Memory B cell (primary cell): Measurements from ENCODE around the gene RPTOR.

Experiments
- ATAC-seq: fragments of 150-1000 bp; cut with Tn5 transposase; 2 replicates; pipeline ENCODE4 v1.10.0; 2021; ENCODE audit warnings: low read depth, mild to moderate bottlenecking, moderate library complexity
- DNase-seq, 2 donors: peaks; one replicate each; pipeline ENCODE4 v3.0.0; 2022; ENCODE audit warnings: low spot score in 2 of 2
- H3K27ac Mint-ChIP-seq: one replicate; pipeline ENCODE4 v1.8.0; 2022; ENCODE audit warnings: mild to moderate bottlenecking, moderate library complexity, mixed read lengths
- H3K27me3 Mint-ChIP-seq: one replicate; pipeline ENCODE4 v1.8.0; 2022; ENCODE audit warnings: mixed read lengths
- H3K36me3 Mint-ChIP-seq: one replicate; pipeline ENCODE4 v1.8.0; 2022; ENCODE audit warnings: mild to moderate bottlenecking, mixed read lengths
- H3K4me1 Mint-ChIP-seq: one replicate; pipeline ENCODE4 v1.8.0; 2022; ENCODE audit warnings: mixed read lengths
- H3K4me3 Mint-ChIP-seq: one replicate; pipeline ENCODE4 v1.8.0; 2022; ENCODE audit warnings: mild to moderate bottlenecking, moderate library complexity, mixed read lengths
- H3K9me3 Mint-ChIP-seq: one replicate; pipeline ENCODE4 v1.8.0; 2022; ENCODE audit warnings: mixed read lengths

The RPTOR gene

DNA sequence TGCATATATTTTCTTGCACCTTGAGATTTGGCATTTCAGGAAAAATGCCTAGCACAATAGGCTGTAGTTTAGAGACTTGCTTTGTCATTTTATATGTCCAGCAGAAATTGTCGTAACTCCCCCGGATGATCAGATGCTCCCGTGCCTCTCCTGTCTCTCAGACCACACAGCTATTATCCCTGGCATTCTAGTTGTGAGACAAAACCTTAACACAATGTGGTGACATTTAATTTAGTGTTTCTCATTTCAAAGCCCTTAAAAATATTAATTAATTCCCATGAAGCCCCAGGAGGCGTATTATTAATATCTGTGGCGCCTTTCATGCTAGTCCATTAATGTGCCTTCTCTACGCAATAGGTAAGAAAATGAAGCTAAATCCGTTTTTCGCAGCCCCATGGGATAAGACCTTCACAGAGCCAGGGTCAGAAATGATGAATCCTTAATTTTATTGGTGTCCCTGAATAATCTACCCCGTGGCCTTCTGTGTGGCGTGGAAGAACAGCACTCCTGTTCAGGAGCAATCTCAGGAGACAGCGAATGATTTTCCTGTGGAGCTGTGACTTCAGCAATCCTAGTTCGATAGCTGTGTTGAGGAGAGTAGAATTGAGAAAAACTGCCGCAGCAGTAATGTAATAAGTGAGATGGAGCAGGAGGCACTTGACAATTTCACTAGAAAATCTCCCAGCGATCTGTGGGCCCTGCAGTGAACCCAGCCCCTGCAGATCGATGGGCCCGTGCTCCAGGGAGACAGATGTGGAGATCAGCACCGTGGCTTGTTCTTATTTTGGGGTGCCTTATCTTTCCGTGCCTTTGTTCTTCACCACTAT lies 157.9 kb downstream of the RPTOR start:
- Mint-ChIP-seq H3K9me3 (peaks cover 9% of the 10 kb centered on the region), H3K27ac (peak overlapping the region; percentile 31), H3K4me3 (no peak overlapping the region), H3K36me3 (peaks cover 6% of the 10 kb centered on the region), H3K27me3 (no peaks in the 10 kb centered on the region), H3K4me1 (peaks cover 41% of the 10 kb centered on the region)
- ATAC-seq (no peak), DNase-seq (no peak)

- Mint-ChIP-seq H3K4me3 (no peak overlapping the region), H3K36me3 (peaks cover 10% of the 10 kb centered on the region), H3K9me3 (peaks cover 9% of the 10 kb centered on the region), H3K27me3 (no peaks in the 10 kb centered on the region), H3K4me1 (peaks cover 36% of the 10 kb centered on the region), H3K27ac (peak overlapping the region; percentile 31)
- ATAC-seq (peak; percentile 68), DNase-seq (no peak)
Measured at GRCh38 chr17:80703142-80703478, 158.5 kb downstream of the RPTOR start.

GRCh38 chr17:80704381-80704819 lies 159.8 kb downstream of the RPTOR start:
- Mint-ChIP-seq H3K27ac (no peak overlapping the region), H3K27me3 (no peaks in the 10 kb centered on the region), H3K4me3 (no peak overlapping the region), H3K36me3 (peaks cover 14% of the 10 kb centered on the region), H3K9me3 (peaks cover 9% of the 10 kb centered on the region), H3K4me1 (peaks cover 33% of the 10 kb centered on the region)
- no peak for DNase-seq
- no peak for ATAC-seq

GRCh38 chr17:80704894-80705293 lies 160.3 kb downstream of the RPTOR start:
- Mint-ChIP-seq H3K4me3 (no peak overlapping the region), H3K9me3 (peaks cover 7% of the 10 kb centered on the region)

GRCh38 chr17:80705988-80706387 lies 161.3 kb downstream of the RPTOR start:
- H3K36me3 Mint-ChIP-seq = peaks cover 18% of the 10 kb centered on the region
- H3K4me1 Mint-ChIP-seq = peaks cover 22% of the 10 kb centered on the region
- H3K27ac Mint-ChIP-seq = no peak overlapping the region
- ATAC-seq = no peak
- DNase-seq = no peak
- no peaks in the 10 kb centered on the region for H3K27me3 Mint-ChIP-seq
- H3K9me3 Mint-ChIP-seq = no peaks in the 10 kb centered on the region
- no peak overlapping the region for H3K4me3 Mint-ChIP-seq

More at GRCh38 chr17:80704894-80705293, 160.3 kb downstream of the RPTOR start:
- ATAC-seq (no peak), DNase-seq (no peak)
- Mint-ChIP-seq H3K27me3 (no peaks in the 10 kb centered on the region), H3K27ac (peak overlapping the region; percentile 58), H3K36me3 (peaks cover 18% of the 10 kb centered on the region), H3K4me1 (peaks cover 30% of the 10 kb centered on the region)

- ATAC-seq = no peak
- peaks cover 26% of the 10 kb centered on the region for H3K4me1 Mint-ChIP-seq
- DNase-seq = no peak
- no peak overlapping the region for H3K4me3 Mint-ChIP-seq
- H3K27me3 Mint-ChIP-seq = no peaks in the 10 kb centered on the region
- H3K9me3 Mint-ChIP-seq = no peaks in the 10 kb centered on the region
- peaks cover 21% of the 10 kb centered on the region for H3K36me3 Mint-ChIP-seq
- no peak overlapping the region for H3K27ac Mint-ChIP-seq
Measured at GRCh38 chr17:80706463-80706867, 161.8 kb downstream of the RPTOR start.

DNA sequence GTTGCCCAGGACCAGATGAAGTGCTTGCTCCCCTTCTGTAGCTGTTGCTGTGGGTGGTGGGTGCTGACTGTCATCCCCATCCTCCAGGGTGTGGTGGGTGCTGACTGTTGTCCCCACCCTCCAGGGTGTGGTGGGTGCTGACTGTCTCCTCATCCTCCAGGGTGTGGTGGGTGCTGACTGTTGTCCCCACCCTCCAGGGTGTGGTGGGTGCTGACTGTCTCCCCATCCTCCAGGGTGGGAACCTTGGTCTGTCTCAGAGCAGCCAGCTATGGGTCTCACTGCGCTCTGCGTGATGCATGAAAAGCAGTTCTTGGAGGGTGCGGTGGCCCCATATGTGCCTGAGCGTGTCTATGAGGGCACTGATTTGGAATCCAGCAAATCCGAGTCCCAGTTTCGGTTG lies 163.8 kb downstream of the RPTOR start:
- Mint-ChIP-seq H3K36me3 (peaks cover 21% of the 10 kb centered on the region), H3K4me1 (peaks cover 17% of the 10 kb centered on the region), H3K27ac (no peak overlapping the region)

GRCh38 chr17:80709090-80709695 lies 164.6 kb downstream of the RPTOR start:
- Mint-ChIP-seq H3K4me3 (no peak overlapping the region), H3K27me3 (no peaks in the 10 kb centered on the region), H3K9me3 (no peaks in the 10 kb centered on the region), H3K36me3 (peaks cover 19% of the 10 kb centered on the region), H3K27ac (no peak overlapping the region), H3K4me1 (peaks cover 16% of the 10 kb centered on the region)
- ATAC-seq (no peak), DNase-seq (no peak)

More for the DNA sequence above, 163.8 kb downstream of the RPTOR start:
- DNase-seq = no peak
- Mint-ChIP-seq H3K27me3 (no peaks in the 10 kb centered on the region), H3K9me3 (no peaks in the 10 kb centered on the region), H3K4me3 (no peak overlapping the region)
- ATAC-seq = no peak

- Mint-ChIP-seq H3K27me3 (no peaks in the 10 kb centered on the region), H3K4me1 (peaks cover 10% of the 10 kb centered on the region), H3K4me3 (no peak overlapping the region), H3K9me3 (no peaks in the 10 kb centered on the region), H3K27ac (peak overlapping the region; percentile 67), H3K36me3 (peaks cover 19% of the 10 kb centered on the region)
- DNase-seq (no peak), ATAC-seq (no peak)
Measured at GRCh38 chr17:80710714-80711302, 166.2 kb downstream of the RPTOR start.

DNA sequence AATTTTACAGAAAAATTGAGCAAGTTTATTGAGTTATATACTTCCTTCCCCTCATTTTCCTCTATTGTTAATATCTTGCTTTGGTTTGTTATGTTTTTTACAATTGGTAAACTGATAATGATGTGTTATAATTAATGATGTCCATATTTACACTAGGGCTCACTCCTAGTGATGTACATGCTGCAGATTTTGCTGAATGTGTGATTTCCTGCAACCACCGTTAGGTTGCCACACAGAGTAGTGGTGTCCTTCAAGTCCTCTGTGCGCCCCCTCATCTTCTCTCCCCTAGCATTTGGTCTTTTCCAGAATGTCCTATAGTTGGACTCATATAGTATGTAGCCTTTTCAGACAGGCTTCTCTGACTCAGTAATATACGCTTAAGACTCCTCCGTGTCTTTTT lies 167.5 kb downstream of the RPTOR start:
- no peak for ATAC-seq
- H3K4me1 Mint-ChIP-seq = peaks cover 14% of the 10 kb centered on the region

DNA sequence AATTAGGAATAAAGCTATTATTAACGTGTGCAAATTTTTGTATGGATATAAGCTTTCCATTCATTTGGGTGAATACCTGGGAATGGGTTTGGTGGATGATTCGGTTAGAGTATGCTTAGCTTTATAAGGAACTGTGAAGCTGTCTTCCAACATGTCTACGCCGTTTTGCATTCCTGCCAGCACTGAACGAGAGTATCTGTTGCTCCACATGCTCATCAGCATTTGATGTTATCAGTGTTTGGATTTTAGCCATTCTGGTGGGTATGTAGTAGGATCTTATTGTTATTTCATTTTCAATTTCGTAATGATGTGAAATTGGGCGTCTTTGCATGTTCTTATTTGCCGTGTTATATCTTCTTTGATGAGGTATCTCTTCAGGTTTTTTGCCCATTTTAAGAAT lies 168.0 kb downstream of the RPTOR start:
- H3K36me3 Mint-ChIP-seq = peaks cover 27% of the 10 kb centered on the region
- H3K4me3 Mint-ChIP-seq = no peak overlapping the region
- H3K27me3 Mint-ChIP-seq = no peaks in the 10 kb centered on the region
- peaks cover 18% of the 10 kb centered on the region for H3K4me1 Mint-ChIP-seq
- H3K27ac Mint-ChIP-seq = no peak overlapping the region
- ATAC-seq = no peak
- H3K9me3 Mint-ChIP-seq = no peaks in the 10 kb centered on the region
- DNase-seq = no peak

More for the DNA sequence above, 167.5 kb downstream of the RPTOR start:
- DNase-seq = no peak
- no peaks in the 10 kb centered on the region for H3K27me3 Mint-ChIP-seq
- H3K4me3 Mint-ChIP-seq = no peak overlapping the region
- H3K27ac Mint-ChIP-seq = no peak overlapping the region
- no peaks in the 10 kb centered on the region for H3K9me3 Mint-ChIP-seq
- peaks cover 27% of the 10 kb centered on the region for H3K36me3 Mint-ChIP-seq

DNA sequence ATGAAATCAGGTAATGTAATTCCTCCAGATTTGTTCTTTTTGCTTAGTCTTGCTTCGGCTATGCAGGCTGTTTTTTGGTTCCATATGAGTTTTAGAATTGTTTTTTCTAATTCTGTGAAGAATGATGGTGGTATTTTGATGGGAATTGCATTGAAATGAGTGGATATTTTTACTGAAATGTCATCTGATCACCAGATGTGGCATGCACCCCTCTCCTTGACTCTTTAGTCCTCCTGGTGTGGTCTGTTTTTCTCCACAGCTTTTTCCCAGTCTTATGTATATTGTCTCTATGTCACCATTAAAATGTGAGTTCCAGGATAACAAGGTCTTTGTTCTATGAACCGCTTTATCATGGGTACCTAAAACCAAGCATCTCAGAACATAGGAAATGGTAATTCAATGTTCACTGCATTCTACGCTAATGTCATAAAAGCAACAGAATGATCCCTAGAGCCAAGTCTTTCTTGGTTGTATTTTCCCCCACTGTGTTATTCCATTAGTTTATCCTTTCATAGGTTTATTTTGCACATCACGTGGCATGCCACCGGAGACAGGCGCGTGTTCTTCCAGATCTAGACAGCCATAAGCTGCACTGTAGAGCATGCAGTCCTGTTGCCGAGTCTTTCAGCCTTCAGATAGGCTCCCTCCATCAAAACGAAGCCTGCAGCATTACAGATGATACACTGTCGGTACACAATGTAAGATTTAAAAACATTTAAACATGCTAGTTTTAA lies 172.5 kb downstream of the RPTOR start:
- ATAC-seq (no peak), DNase-seq (no peak)
- Mint-ChIP-seq H3K27ac (no peak overlapping the region), H3K4me1 (peaks cover 20% of the 10 kb centered on the region), H3K9me3 (no peaks in the 10 kb centered on the region), H3K4me3 (no peak overlapping the region), H3K27me3 (no peaks in the 10 kb centered on the region), H3K36me3 (peaks cover 10% of the 10 kb centered on the region)

GRCh38 chr17:80717720-80718083 lies 173.1 kb downstream of the RPTOR start:
- no peak for ATAC-seq
- no peak for DNase-seq
- H3K27me3 Mint-ChIP-seq = no peaks in the 10 kb centered on the region
- peaks cover 10% of the 10 kb centered on the region for H3K36me3 Mint-ChIP-seq
- no peaks in the 10 kb centered on the region for H3K9me3 Mint-ChIP-seq
- no peak overlapping the region for H3K27ac Mint-ChIP-seq
- peaks cover 19% of the 10 kb centered on the region for H3K4me1 Mint-ChIP-seq
- no peak overlapping the region for H3K4me3 Mint-ChIP-seq

DNA sequence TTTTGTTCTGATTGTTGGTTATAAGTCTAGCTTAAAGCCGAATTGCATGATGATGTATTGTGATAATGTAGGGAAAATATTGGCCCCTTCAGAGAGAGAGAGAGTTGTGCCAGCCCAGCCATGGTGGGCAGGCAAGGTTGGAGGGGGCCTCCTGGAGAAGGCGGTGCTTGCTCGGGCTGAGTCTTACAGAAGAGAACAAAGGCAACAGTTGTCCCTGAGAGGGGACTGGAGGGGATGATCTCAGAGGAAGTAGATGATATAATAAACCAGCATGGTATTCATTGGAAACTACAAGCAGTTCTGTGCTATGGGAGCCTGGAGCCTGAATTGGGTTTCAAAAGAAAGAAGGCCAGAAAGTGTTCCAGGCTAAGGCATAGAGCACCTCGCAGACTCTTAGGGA lies 173.8 kb downstream of the RPTOR start:
- Mint-ChIP-seq H3K36me3 (peaks cover 10% of the 10 kb centered on the region), H3K27ac (no peak overlapping the region), H3K9me3 (no peaks in the 10 kb centered on the region), H3K4me1 (peaks cover 22% of the 10 kb centered on the region), H3K4me3 (no peak overlapping the region), H3K27me3 (no peaks in the 10 kb centered on the region)
- DNase-seq = no peak
- ATAC-seq = no peak
